HepG2 (cell line): ENCODE measurements around the gene IL1A. TPM values are rescaled to one million over a fixed set of nuclear protein-coding genes. Genes with fewer than 3 reads are reported as not detected.

Experiments
- ATAC-seq: fragments of 200-7000 bp; cut with Tn5 transposase; 3 replicates; pipeline ENCODE4 v1.9.1; 2020; ENCODE audit warnings: mild to moderate bottlenecking, moderate library complexity
- BruUV-seq: library from RNA; stranded (reverse); fragments of 400-500 nt; replicated peaks from 2 replicates; lab custom pipeline; 2021; lab: Mats Ljungman, UMichigan
- CTCF ChIA-PET: fragments of 300-600 bp; formaldehyde crosslinking; extraction: SDS; loops from one replicate; lab custom pipeline; 2021; ENCODE audit warnings: low total read pairs, inconsistent platforms, low intra/inter-chr PET ratio; lab: Yijun Ruan, JAX
- POLR2A ChIA-PET: fragments of 350-600 bp; sonication (Branson Sonifier 250); formaldehyde crosslinking; loops from one replicate; lab custom pipeline; 2020; ENCODE audit warnings: antibody characterized with exemption, inconsistent platforms; lab: Yijun Ruan, JAX
- DNase-seq: peaks from one replicate; pipeline ENCODE4 v3.0.0-alpha.2; 2015; ENCODE audit warnings: low spot score
- FAIRE-seq: peaks from 3 replicates; lab custom pipeline; 2011; peaks lifted over from hg19 to GRCh38; lab: Jason Lieb, UNC
- H2AFZ ChIP-seq: one replicate; pipeline ENCODE4 v1.6.1; 2011; ENCODE audit warnings: low read length, inconsistent platforms
- H3K27ac ChIP-seq: fragments of 300-600 bp; 3 replicates; pipeline ENCODE4 v1.8.0; 2011; ENCODE audit warnings: mixed run types, mild to moderate bottlenecking, mixed read lengths, low read length, inconsistent platforms; ENCODE audit not compliant: insufficient read depth; ENCODE audit errors: extremely low read length
- H3K27me3 ChIP-seq, 2 experiments: fragments of 200-600 bp in 1 of 2; 2 replicates in 1 of 2; 3 replicates in 1 of 2; pipeline versions ENCODE4 v1.6.0 to v1.8.0; 2011; ENCODE audit warnings: low read length in 2 of 2, mild to moderate bottlenecking in 2 of 2, moderate library complexity in 2 of 2, inconsistent platforms in 1 of 2; ENCODE audit not compliant: insufficient read depth in 2 of 2, control insufficient read depth in 1 of 2
- H3K36me3 ChIP-seq, 2 experiments: fragments of 200-600 bp in 1 of 2; replicated peaks in 1 of 2; 2 replicates in 1 of 2; 3 replicates in 1 of 2; pipeline versions ENCODE4 v1.5.1 to v1.8.0; 2011; ENCODE audit warnings: low read length in 2 of 2, inconsistent platforms in 1 of 2; ENCODE audit not compliant: insufficient read depth in 2 of 2, control insufficient read depth in 1 of 2
- H3K4me1 ChIP-seq: 2 replicates; pipeline ENCODE4 v1.5.1; 2012; ENCODE audit warnings: low read length, inconsistent platforms; ENCODE audit not compliant: insufficient read depth
- H3K4me2 ChIP-seq: 2 replicates; pipeline ENCODE4 v1.6.0; 2011; ENCODE audit warnings: low read depth, low read length, inconsistent platforms
- H3K4me3 ChIP-seq, 3 experiments: fragments of 200-600 bp in 1 of 3; sonication (generic), shearing (Covaris generic) in 1 of 3; replicated peaks in 1 of 3; 2 replicates each; pipeline ENCODE4 v1.5.1; 2011 to 2016; ENCODE audit warnings: low read length in 3 of 3, inconsistent platforms in 2 of 3, low read depth in 2 of 3, mild to moderate bottlenecking in 2 of 3, control low read depth in 1 of 3, mixed read lengths in 1 of 3; ENCODE audit not compliant: insufficient read depth in 1 of 3
- H3K79me2 ChIP-seq: one replicate; pipeline ENCODE4 v1.6.1; 2011; ENCODE audit warnings: low read length, inconsistent platforms; ENCODE audit not compliant: insufficient read depth
- H3K9ac ChIP-seq: 2 replicates; pipeline ENCODE4 v1.6.0; 2011; ENCODE audit warnings: mild to moderate bottlenecking, low read depth, low read length, inconsistent platforms; ENCODE audit not compliant: insufficient read depth
- H3K9me3 ChIP-seq: 2 replicates; pipeline ENCODE4 v1.5.1; 2012; ENCODE audit warnings: mild to moderate bottlenecking, low read length
- H4K20me1 ChIP-seq: 2 replicates; pipeline ENCODE4 v1.6.0; 2011; ENCODE audit warnings: inconsistent platforms, mild to moderate bottlenecking, low read length, moderate library complexity; ENCODE audit not compliant: insufficient read depth
- ATM ChIP-seq: fragments of 450-650 bp; IDR thresholded peaks from 2 replicates; pipeline ENCODE4 v1.7.1; 2017; ENCODE audit warnings: mild to moderate bottlenecking, borderline replicate concordance
- FLYWCH1 ChIP-seq: sonication (generic); formaldehyde crosslinking; IDR thresholded peaks from 2 replicates; pipeline ENCODE4 v1.8.1; 2023; ENCODE audit warnings: mild to moderate bottlenecking, missing genetic modification reagents
- TCF7 ChIP-seq: sonication (generic); IDR thresholded peaks from 2 replicates; pipeline ENCODE4 v1.6.1; 2016; ENCODE audit warnings: antibody characterized with exemption, low read depth
- ZNF337 ChIP-seq: sonication (generic); formaldehyde crosslinking; IDR thresholded peaks from 2 replicates; pipeline ENCODE4 v1.5.1; 2020; ENCODE audit warnings: missing genetic modification reagents, low read depth, mild to moderate bottlenecking, borderline replicate concordance
- ZNF501 ChIP-seq: sonication (generic); formaldehyde crosslinking; IDR thresholded peaks from 2 replicates; pipeline ENCODE4 v1.5.1; 2020; ENCODE audit warnings: mild to moderate bottlenecking, moderate library complexity, missing genetic modification reagents
- ZNF841 ChIP-seq: sonication (generic); formaldehyde crosslinking; IDR thresholded peaks from 2 replicates; pipeline ENCODE4 v1.8.1; 2023; ENCODE audit warnings: missing genetic modification reagents, borderline replicate concordance
- WGBS: methylation state at CpG from one replicate; pipeline ENCODE4 v1.1.6; 2017; ENCODE audit warnings: low lambda C conversion rate; 5-methylcytosine and 5-hydroxymethylcytosine counted together
- in situ Hi-C: cut with HindIII; loops from 2 replicates; pipeline ENCODE4 v1.10.0; 2017; ENCODE audit warnings: low pct_unique_long_range_greater_than_20kb; ENCODE audit not compliant: extremely low pct_ligation_motif_present
- intact Hi-C: fragments of 100-400 bp; cut with micrococcal nuclease; formaldehyde crosslinking; loops from one replicate; pipeline ENCODE4 v1.10.0; 2022; ENCODE audit not compliant: unreplicated experiment
- polyA plus RNA-seq, 8 experiments: library from polyadenylated mRNA; depleted of rRNA in 3 of 8; stranded (reverse) in 7 of 8; unstranded in 1 of 8; fragments of >200 nt; fragmentation: Illumina TruSeq in 4 of 8; extraction: Trizol in 4 of 8; gene quantifications; 2 replicates each; pipeline versions ENCODE4 v1.2.1 to v1.2.3, GENCODE V29; 2011 to 2016; ENCODE audit warnings: low read depth in 4 of 8, missing spikeins in 1 of 8, mixed read lengths in 1 of 8; ENCODE audit not compliant: insufficient read depth in 1 of 8
- total RNA-seq, 5 experiments: library from RNA; depleted of rRNA; stranded (reverse); fragments of >200 nt; fragmentation: Illumina TruSeq; extraction: Trizol; gene quantifications; 2 replicates each; pipeline ENCODE4 v1.2.3, GENCODE V29; 2016; ENCODE audit warnings: low read depth in 1 of 5
- TF ChIP-seq, protein P1 (sequence below): IDR thresholded peaks from 2 replicates; pipeline ENCODE4 v1.6.1; 2012; ENCODE audit warnings: low read length, improper control_type of control experiment
- TF ChIP-seq, protein P2 (sequence below), 2 experiments: sonication (generic) in 1 of 2; formaldehyde crosslinking in 1 of 2; IDR thresholded peaks; 2 replicates each; pipeline versions ENCODE4 v1.6.1 to v1.9.0; 2014 to 2022; ENCODE audit warnings: antibody characterized with exemption in 1 of 2, borderline replicate concordance in 1 of 2, inconsistent platforms in 1 of 2, low read depth in 1 of 2, missing genetic modification reagents in 1 of 2

IL1A gene
- total and polyA plus RNA-seq, 2 of the 13 experiments (the other 11 are each of a cell fraction or from before 2014, with no cell fraction given): not detected

DNA sequence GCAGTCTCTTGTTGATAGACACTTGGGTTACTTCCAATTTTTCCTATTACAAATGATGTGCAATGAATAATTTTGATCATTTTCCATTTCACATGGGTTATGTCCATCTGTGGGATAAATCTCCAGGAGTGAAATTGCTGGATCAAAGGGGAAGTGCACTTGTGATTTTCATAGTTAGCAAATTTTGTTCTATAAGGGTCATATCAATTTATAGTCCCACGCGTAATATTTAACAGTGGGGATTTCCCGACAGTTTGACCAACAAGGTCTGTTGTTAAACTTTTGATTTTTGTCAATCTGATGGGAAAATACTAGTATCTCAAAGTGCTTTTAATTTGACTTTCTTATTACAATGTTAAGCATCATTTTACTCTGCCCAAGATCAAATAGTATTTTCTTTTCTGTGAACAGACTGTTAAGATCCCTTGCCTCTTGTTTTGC, 44.0 kb upstream of the IL1A start:
- no TSS peak for BruUV-seq
- Histone ChIP-seq H3K9ac (no peak overlapping the region), H3K36me3 (no peaks in the 10 kb centered on the region), H2AFZ (no peak overlapping the region), H4K20me1 (no peaks in the 10 kb centered on the region), H3K27ac (no peak overlapping the region), H3K79me2 (no peaks in the 10 kb centered on the region), H3K4me3 (no peak overlapping the region), H3K4me1 (peaks cover 12% of the 10 kb centered on the region), H3K4me2 (no peak overlapping the region), H3K9me3 (no peaks in the 10 kb centered on the region), H3K27me3 (no peaks in the 10 kb centered on the region)
- in situ Hi-C loops: no loop called here
- DNase-seq: no peak
- ChIA-PET CTCF (no interaction called here), POLR2A (no interaction called here)
- ATAC-seq: no peak
- FAIRE-seq: no peak
- TF ChIP-seq TCF7: no peak
- 92% methylated on average over 3 of the region's 3 CpGs for WGBS
- intact Hi-C loops: no loop called here

DNA sequence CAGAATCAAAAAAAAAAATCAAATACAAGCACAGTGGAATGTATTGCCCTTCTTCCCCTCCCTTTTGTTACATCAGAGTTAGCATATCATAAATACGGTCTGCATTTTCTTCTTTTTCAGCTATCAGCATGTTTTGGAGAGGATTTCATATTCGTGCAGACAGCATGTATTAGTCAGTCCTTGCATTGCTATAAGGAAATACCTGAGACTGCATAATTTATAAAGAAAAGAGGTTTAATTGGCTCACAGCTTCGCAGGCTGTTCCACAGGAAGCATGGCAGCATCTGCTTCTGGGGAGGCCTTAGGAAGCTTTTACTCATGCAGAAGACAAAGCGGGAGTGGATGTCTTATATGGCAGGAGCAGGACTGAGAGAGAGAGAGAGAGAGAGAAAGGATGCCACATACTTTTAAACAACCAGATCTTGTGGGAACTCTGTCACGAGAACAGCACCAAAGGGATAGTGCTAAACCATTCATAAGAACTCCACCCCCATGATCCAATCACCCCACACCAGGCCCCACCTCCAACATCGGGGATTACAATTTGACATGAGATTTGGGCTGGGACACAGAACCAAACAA, 43.4 kb upstream of the IL1A start:
- no peak for ATAC-seq
- Histone ChIP-seq H3K36me3 (no peaks in the 10 kb centered on the region), H2AFZ (no peak overlapping the region), H3K79me2 (no peaks in the 10 kb centered on the region), H3K9ac (no peak overlapping the region), H3K4me1 (peaks cover 10% of the 10 kb centered on the region), H4K20me1 (no peaks in the 10 kb centered on the region), H3K27ac (no peak overlapping the region), H3K27me3 (no peaks in the 10 kb centered on the region), H3K4me2 (no peak overlapping the region), H3K9me3 (no peaks in the 10 kb centered on the region), H3K4me3 (no peak overlapping the region)
- CTCF ChIA-PET: no interaction called here
- no TSS peak for BruUV-seq
- DNase-seq: no peak
- intact Hi-C loops (no loop called here), in situ Hi-C loops (no loop called here)
- POLR2A ChIA-PET: no interaction called here
- no peak for FAIRE-seq
- WGBS: 90% methylated on average over 6 of the region's 6 CpGs
- TF ChIP-seq ZNF501 (CRISPR knock-in tag): no peak
- no peak for TF ChIP-seq FLYWCH1 (CRISPR knock-in tag)
- no peak for TF ChIP-seq ZNF841 (CRISPR knock-in tag)
- TF ChIP-seq ZNF337 (CRISPR knock-in tag): no peak
- TF ChIP-seq ATM: no peak
- TF ChIP-seq, protein P1, sequence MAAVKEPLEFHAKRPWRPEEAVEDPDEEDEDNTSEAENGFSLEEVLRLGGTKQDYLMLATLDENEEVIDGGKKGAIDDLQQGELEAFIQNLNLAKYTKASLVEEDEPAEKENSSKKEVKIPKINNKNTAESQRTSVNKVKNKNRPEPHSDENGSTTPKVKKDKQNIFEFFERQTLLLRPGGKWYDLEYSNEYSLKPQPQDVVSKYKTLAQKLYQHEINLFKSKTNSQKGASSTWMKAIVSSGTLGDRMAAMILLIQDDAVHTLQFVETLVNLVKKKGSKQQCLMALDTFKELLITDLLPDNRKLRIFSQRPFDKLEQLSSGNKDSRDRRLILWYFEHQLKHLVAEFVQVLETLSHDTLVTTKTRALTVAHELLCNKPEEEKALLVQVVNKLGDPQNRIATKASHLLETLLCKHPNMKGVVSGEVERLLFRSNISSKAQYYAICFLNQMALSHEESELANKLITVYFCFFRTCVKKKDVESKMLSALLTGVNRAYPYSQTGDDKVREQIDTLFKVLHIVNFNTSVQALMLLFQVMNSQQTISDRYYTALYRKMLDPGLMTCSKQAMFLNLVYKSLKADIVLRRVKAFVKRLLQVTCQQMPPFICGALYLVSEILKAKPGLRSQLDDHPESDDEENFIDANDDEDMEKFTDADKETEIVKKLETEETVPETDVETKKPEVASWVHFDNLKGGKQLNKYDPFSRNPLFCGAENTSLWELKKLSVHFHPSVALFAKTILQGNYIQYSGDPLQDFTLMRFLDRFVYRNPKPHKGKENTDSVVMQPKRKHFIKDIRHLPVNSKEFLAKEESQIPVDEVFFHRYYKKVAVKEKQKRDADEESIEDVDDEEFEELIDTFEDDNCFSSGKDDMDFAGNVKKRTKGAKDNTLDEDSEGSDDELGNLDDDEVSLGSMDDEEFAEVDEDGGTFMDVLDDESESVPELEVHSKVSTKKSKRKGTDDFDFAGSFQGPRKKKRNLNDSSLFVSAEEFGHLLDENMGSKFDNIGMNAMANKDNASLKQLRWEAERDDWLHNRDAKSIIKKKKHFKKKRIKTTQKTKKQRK: no peak
- TF ChIP-seq, protein P2, sequence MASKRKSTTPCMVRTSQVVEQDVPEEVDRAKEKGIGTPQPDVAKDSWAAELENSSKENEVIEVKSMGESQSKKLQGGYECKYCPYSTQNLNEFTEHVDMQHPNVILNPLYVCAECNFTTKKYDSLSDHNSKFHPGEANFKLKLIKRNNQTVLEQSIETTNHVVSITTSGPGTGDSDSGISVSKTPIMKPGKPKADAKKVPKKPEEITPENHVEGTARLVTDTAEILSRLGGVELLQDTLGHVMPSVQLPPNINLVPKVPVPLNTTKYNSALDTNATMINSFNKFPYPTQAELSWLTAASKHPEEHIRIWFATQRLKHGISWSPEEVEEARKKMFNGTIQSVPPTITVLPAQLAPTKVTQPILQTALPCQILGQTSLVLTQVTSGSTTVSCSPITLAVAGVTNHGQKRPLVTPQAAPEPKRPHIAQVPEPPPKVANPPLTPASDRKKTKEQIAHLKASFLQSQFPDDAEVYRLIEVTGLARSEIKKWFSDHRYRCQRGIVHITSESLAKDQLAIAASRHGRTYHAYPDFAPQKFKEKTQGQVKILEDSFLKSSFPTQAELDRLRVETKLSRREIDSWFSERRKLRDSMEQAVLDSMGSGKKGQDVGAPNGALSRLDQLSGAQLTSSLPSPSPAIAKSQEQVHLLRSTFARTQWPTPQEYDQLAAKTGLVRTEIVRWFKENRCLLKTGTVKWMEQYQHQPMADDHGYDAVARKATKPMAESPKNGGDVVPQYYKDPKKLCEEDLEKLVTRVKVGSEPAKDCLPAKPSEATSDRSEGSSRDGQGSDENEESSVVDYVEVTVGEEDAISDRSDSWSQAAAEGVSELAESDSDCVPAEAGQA (IDR thresholded peaks at IDR 0.05; ENCODE audit: low read depth): no peak
- TF ChIP-seq, protein P2 (CRISPR knock-in tag; IDR thresholded peaks at IDR 0.05; ENCODE audit: borderline replicate concordance): no peak
